ENCODE data around the gene KRTAP19-2.

Gene KRTAP19-2, protein sequence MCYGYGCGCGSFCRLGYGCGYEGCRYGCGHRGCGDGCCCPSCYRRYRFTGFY

DNA sequence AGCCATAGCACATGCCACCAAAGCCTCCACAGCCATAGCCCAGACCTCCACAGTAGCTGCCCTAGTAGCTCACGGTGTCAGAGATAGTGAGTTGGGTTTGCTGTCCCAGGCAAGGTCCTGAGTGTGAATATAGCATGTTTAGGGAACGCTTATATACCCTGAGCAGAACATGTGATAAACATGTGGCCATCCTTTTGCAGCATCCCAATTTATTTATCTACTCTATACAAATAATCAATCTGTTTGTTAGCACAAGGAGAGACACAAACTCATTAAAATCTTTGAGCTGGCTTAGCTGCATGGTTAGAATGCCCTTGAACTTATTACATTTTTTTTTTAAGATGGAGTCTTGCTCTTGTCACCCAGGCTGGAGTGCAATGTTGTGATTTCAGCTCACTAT lies at the start of gene KRTAP19-2:
Gene KRTAP19-2 (minus strand): TSS at position 101 of the 400 bp plus-strand sequence. CDS start 88 bp downstream, at position 13.
- no peak for DNase-seq

DNA sequence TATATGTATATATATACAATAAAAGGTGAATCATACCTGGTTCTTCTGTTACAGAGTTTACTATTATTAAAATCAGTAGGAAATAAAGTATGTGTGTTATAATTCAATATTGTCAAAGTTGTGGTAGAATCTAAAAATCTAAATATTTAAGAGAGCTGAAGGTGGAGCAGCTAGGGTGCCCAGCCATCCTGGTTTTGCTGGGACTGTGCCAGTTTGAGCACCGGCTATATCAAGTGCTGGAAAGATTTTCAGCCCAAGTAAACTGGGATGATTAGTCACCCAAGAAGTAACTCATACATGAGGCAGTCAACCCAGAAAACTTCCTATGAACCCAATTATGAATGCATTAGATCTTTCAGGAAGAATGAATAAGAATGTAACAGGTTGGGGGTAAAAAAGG lies 31.6 kb upstream of the KRTAP19-2 start:
- no peak for DNase-seq

DNA sequence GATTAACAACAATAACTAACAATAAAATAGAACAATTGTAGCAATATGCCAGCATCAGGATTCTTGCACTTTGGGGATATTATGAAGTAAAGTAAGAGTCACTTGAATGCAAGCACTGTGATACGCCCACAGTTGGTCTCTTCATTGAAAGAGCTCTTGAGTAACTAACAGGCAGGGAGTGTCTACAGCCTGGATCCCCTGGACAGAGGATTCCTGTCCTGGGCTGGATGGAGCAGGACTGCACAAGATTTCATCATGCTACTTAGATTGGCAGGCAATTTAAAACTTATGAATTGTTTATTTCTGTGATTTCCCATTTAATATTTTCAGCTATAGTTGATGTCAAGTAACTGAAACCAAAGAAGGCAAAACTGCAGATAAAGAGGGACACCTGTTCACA lies 28.4 kb upstream of the KRTAP19-2 start:
- no peak for DNase-seq

DNA sequence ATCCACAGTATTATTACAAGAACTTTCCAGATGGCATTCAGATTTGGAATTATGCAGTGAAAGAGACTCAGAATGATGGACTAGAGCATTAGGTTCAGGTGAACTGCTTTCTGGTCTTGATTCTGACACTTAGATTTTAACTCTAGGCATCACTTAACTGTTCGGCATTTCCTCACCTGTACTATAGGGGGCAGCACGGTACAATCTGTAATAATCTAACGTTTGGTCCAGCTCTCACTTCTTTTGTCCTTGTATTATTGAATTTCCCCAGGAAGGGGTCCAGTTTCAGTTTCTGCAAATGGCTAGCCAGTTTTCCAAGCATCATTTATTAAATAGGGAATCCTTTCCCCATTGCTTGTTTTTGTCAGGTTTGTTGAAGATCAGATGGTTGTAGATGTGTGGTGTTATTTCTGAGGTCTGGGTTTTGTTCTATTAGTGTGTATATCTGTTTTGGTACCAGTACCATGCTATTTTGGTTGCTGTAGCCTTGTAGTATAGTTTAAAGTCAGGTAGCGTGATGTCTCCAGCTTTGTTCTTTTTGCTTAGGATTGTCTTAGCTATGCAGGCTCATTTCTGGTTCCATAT lies 18.5 kb upstream of the KRTAP19-2 start:
- peak in 1 of 2 experiments; percentile 4 for DNase-seq

DNA sequence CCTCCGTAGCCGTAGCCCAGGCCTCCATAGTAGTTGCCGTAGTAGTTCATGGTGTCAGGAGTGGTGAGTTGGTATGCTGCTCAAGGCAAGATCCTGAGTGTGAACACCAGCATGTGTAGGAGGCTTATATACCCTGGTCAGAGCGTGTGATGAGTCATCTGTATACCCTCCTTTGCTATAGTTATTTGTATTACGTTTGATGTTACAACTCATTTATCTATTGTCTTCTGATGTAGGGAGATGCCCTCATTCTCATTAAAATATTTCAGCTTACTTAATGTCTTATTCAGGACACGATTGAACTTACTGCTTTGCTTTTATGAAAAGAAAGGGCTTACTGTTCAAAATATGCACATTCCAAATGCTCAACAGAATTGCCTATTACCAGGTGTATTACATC lies 14.8 kb upstream of the KRTAP19-2 start, which contains the start of gene KRTAP19-5:
Gene KRTAP19-5 (minus strand): TSS at position 101 of the 400 bp plus-strand sequence. CDS start 51 bp downstream, at position 50.
- DNase-seq, result no peak

DNA sequence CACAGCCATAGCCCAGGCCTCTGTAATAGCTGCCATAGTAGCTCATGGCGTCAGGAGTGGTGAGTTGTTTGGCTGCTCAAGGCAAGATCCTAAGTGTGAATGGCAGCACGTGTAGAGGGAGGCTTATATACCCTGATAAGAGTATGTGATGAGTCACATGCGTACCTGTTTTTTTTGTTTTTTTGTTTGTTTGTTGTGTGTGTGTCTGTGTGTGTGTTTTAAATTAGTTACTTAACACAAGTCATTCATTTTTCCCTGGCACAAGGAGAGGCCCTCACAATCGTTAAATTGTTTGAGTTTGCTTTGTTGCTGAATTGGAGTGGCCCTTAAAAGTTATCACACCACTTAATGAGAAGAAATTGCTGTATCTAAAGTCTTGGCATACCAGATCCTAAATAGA lies 9.8 kb upstream of the KRTAP19-2 start, which contains the start of gene KRTAP19-4:
Gene KRTAP19-4 (minus strand): TSS at position 101 of the 400 bp plus-strand sequence. CDS start 55 bp downstream, at position 46.
- DNase-seq, result no peak

DNA sequence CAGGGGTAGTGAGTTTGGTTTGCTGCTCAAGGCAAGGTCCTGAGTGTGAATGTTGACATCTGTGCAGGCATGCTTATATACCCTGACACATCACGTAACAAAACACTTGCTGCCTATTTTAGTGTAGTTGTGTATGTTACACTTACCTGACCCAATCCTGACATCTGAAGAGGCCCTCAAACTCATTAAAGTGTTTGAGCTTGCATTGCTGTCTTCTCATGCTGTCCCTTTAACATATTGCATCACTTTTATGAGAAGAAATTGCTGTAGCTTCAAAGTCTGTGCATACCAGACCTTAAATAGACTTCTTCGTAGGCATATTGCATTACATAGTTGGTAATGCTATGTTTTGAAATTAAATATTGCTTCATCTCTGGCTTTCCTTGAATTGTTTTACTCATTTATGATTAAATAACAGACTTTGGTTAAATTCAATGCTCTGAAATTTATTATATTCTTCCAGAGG lies 4.8 kb upstream of the KRTAP19-2 start, which contains the start of gene KRTAP19-3:
Gene KRTAP19-3 (minus strand): TSS at position 51 of the 466 bp plus-strand sequence. CDS start 56 bp downstream, outside the sequence.
- DNase-seq, result no peak

DNA sequence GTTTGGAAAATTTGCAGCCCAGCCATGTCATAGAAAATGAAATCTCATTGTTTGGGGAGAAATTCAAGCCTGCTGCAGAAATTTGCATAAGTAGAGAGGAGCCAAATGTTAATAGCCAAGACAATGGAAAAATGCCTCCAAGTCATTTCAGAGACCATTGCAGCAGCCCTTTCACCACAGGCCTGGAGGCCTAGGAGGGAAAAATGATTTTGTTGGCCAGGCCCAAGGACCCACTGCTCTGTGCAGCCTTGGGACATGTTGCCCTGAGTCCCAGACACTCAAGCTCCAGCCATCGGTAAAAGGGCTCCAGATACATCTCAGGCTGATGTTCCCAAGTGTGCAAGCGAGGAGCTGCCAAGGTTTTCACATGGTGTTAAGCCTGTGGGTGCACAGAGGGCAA lies 1.1 kb downstream of the KRTAP19-2 start:
- no peak for DNase-seq

DNA sequence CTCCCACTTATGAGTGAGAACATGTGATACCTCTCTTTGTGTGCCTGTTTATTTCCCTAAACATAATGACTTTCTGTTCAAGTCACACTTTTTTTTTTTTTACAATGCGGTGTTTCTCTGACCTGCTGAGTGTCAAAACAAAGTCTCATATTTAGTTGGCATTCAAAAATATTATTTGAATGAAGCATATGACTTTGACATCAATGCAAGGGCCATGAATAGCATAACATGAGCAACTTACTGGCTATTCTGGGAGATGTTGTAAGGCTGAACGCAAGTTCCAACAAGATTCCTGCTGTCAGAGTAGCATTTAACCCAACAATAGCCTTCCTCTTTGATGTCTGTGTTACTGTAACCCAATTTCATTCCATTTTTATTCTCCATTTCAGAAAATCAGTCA lies 5.1 kb downstream of the KRTAP19-2 start:
- no peak for DNase-seq

DNA sequence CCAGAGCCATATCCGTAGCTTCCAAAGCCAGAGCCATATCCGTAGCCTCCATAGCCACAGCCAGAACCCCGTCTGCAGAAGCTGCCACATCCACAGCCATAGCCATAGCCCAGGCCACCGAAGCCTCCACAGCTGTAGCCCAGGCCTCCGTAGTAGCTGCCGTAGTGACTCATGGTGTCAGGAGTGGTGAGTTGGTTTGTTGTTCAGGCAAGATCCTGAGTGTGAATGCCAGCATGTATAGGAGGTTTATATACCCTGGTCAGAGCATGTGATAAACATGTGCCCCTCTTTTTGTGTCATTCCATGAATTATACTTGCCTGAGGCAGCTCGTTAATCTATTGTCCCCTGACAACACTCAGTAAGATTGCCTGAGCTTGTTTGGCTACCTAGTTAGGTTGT lies 7.1 kb downstream of the KRTAP19-2 start, which contains the start of gene KRTAP19-1:
Gene KRTAP19-1 (minus strand): TSS at position 223 of the 400 bp plus-strand sequence. CDS start 50 bp downstream, at position 173.
- DNase-seq, result no peak

DNA sequence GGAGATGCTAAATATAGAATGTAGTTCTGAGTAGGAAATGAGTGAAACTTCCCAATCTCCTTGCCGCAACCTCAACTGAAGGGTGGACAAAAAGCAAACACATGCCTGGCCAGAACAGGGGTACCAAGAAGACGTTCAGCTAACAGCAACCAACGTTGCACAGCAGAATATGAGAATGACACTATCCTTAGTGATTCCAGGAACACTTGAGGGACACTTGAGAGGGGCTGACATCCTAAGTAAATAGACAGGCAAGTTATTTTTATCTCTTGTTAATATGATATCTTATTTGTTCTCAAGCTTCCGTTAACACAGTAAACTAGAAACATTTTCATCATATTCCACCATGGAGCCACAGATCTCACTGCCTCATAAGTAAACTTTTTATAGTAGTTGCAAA lies 8.0 kb downstream of the KRTAP19-2 start:
- peak in 1 of 2 experiments; percentile 9 for DNase-seq

DNA sequence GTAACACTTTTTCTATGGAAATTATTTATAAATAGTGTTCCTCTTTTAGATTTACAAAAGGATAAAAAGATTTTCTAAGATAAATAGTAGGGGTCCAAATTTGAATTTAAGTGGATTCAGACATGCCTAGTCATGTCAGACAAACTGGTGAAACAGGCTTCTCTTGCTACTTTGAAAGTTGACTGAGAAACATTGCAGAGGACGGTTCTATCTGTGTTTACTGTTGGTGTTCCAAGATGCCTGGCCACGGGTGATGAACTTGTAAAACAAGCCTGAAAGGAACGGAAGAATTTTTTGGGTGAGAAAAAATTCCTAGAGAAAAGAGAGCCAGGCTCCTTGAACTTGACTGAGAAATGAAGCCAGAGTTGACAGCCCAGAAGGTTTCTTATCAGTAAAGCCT lies 9.2 kb downstream of the KRTAP19-2 start:
- no peak for DNase-seq

DNA sequence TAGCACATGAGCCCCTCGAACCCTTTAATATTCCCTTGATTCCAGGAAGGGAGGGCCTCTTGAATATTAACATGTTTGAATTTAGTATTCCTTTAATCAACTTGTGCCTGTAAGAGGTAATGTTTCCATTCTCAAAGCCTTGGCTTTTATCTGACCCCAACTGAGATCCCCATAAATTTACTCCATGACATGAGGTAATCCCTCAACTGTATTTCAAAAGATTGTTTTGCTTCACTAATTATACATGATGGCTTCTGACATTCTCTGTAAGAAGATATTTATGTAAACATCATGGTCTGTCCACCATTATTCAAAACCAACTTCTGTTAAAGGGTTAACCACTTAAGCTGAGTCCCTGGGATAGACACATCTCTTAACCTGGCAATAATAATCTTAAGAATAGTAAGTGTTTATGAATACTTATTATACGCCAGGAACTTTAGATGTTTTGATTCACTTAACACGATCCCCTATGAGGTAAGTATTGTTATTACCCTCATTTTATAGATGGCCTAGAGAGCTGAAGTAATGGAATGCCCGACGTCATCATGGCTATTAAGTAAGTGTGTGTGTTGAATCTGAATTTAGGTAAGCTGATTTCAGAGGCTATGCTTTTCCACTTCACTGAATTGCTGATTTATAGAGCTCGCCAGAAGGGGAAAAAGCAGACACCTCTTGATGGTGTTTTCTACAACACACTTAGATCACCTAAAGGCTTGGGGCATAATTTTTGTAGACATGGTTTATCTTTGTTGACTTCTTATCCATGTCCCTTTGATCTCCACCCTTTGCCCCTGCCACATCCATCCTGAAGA lies 18.1 kb downstream of the KRTAP19-2 start:
- DNase-seq, result no peak

DNA sequence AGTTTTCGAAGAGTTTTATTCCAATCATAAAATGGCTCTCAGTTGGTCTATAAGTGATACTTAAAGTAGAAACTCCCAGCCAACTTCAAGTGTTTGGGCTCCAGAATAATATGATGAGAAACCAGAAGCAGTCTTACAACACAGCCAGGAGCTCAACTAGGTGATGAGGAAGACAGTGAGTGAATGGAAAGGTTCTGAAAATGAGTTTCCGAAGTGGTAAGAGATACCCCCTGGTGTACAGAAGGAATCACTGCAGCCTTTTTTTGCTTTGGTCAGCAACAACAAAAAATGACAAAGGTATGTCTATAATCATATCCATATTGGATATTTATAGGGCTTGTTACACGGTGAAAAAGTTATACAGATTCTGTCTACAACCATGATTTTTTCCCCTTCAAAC lies 23.5 kb downstream of the KRTAP19-2 start:
- DNase-seq, result peak in 1 of 2 experiments; percentile 7

DNA sequence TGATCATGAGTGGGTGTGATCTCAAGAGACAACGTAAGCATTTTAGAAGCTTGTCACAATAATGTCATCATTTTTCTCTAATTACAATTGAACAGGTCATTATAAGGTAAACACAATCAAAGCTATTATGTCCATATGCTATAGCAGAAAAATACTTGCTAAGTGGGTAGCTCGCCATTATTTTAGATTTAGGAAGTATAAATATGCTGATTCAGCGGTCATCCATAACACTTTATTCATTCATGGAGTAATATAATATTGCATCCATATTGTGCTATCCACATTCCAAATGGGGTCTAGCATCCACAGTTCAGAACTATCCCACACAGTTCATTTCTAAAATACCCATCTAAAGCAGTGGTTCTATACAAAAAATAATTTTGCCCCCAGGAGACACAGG lies 38.7 kb downstream of the KRTAP19-2 start:
- no peak for DNase-seq

DNA sequence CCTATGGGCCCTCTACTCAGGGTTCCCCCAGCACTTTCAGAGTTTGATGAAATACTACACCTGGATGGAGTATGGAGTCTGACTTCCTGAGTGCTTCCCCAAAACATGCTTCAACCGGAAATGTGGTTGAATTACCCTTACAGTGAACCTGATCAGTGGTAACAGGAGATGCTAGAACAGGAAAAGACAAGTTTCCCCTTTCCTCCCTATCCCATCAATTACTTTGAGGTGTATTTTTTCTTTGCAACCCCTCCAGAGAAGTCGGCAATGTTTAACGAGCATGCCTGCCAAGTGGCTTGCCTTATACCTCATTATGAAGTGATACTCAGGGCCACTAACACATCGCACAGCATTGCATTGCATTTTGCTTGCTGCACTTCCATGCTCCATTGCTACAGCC lies 40.2 kb downstream of the KRTAP19-2 start:
- DNase-seq, result no peak

DNA sequence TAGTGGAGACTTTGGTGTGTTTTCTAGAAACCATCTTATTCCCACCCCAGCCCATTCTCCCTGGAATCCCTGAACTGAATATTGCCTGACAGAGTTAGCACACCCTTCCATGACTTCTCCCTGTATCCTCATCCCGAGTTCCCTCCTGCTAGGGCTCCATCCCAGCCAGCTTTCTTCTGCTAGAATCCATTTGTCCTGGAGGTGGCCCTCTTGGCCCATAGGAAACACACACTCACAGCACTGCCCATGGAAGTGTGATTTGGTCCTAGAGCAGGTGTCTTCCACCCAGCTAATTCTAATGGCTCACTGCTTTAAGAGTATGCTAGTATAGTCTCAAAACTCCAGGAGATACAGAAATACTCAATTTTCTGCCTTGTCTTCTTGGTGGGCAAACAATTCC lies 43.0 kb downstream of the KRTAP19-2 start:
- no peak for DNase-seq

DNA sequence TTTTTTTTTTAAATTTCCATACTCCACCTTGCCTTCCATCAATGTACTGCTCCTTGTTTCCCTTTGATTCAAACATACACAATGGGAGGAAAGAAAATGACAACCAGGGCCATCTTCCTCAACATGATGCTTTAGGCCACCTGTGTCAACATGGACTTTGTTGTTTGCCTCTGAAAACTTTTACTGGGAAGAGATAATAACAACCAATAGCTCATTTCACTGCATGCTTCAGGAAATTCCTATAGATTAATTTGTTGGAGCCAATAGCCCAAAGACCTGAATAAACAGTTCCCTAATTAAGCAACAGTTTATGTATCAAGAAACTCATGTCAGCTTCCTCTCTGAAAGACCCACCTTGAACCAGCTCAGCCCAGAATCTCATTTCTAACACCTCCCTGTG lies 44.0 kb downstream of the KRTAP19-2 start:
- no peak for DNase-seq

DNA sequence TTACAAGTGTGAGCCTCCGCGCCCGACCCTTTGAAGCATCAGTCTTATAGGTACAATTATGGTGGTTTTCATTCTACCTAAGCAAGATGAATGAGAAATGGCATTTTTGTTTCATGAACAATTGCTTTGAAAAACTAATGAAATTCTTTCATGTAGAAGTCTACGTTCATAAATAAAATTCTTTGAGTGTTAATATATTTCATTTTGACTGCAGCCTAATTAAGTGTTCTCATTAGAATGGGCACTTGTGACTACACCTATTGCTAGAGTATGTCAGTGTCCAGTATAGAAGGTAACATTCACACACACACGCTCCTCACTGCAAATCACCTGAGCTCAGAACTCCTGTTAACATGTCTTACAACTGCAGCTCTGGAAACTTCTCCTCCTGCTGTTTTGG lies 47.3 kb downstream of the KRTAP19-2 start, which contains the start of gene KRTAP15-1:
Gene KRTAP15-1 (plus strand): TSS at position 301 of the 400 bp plus-strand sequence. CDS start 53 bp downstream, at position 354.
- no peak for DNase-seq

Measured in SHP77 (cell line).